ENCODE results near the gene UBQLN3.

UBQLN3 gene

DNA sequence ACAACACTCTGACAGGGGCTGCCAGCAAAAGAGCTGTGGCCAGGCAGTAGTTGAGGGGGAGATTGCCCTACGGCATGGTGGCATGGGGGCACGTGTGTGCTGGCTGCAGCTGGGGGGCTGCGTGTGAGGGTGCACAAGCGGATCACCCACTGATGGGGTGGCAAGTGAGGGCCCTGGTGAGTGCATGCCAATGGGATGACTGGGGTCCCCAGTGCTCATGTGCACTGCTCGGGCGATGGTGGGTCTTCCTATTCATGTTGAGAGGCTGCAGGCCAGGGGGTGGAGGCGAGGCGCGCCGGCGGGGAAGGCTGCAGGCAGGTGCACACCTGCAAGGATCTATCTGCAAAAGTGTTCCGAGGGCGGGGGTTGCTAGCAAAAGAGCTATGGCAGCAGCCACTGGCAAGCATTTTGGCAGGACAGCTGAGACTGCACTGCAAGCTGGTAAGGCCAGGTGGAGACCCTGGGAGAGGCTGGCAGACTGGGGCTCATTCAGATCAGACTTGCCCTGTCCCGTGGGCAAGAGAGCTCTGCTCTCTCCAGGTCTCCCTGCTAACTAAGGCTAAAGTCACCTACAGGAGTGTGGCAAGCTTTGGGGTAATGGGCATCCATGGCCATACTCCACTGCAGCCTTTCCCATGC, 48.7 kb downstream of the UBQLN3 start:
- no peak for DNase-seq (ENCODE audit: insufficient read length, low spot score)
- TF ChIP-seq, protein P1, sequence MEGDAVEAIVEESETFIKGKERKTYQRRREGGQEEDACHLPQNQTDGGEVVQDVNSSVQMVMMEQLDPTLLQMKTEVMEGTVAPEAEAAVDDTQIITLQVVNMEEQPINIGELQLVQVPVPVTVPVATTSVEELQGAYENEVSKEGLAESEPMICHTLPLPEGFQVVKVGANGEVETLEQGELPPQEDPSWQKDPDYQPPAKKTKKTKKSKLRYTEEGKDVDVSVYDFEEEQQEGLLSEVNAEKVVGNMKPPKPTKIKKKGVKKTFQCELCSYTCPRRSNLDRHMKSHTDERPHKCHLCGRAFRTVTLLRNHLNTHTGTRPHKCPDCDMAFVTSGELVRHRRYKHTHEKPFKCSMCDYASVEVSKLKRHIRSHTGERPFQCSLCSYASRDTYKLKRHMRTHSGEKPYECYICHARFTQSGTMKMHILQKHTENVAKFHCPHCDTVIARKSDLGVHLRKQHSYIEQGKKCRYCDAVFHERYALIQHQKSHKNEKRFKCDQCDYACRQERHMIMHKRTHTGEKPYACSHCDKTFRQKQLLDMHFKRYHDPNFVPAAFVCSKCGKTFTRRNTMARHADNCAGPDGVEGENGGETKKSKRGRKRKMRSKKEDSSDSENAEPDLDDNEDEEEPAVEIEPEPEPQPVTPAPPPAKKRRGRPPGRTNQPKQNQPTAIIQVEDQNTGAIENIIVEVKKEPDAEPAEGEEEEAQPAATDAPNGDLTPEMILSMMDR (IDR thresholded peaks at IDR 0.05; ENCODE audit: insufficient read depth, missing control alignments) = no peak
- no peak for FAIRE-seq

Measured in D721Med (cell line).